GM18868 (cell line): ENCODE data around the gene USP40.
"Not testable (repeated sequence)": the region's sequence is repeated elsewhere in the genome, so short reads cannot be mapped to it uniquely, and the experiment has no call there.

Source experiments
- ATAC-seq: cut with Tn5 transposase; IDR thresholded peaks from one replicate; pipeline ENCODE4 v1.9.1; 2021; ENCODE audit warnings: mild to moderate bottlenecking, moderate library complexity; ENCODE audit not compliant: unreplicated experiment

Gene USP40, protein sequence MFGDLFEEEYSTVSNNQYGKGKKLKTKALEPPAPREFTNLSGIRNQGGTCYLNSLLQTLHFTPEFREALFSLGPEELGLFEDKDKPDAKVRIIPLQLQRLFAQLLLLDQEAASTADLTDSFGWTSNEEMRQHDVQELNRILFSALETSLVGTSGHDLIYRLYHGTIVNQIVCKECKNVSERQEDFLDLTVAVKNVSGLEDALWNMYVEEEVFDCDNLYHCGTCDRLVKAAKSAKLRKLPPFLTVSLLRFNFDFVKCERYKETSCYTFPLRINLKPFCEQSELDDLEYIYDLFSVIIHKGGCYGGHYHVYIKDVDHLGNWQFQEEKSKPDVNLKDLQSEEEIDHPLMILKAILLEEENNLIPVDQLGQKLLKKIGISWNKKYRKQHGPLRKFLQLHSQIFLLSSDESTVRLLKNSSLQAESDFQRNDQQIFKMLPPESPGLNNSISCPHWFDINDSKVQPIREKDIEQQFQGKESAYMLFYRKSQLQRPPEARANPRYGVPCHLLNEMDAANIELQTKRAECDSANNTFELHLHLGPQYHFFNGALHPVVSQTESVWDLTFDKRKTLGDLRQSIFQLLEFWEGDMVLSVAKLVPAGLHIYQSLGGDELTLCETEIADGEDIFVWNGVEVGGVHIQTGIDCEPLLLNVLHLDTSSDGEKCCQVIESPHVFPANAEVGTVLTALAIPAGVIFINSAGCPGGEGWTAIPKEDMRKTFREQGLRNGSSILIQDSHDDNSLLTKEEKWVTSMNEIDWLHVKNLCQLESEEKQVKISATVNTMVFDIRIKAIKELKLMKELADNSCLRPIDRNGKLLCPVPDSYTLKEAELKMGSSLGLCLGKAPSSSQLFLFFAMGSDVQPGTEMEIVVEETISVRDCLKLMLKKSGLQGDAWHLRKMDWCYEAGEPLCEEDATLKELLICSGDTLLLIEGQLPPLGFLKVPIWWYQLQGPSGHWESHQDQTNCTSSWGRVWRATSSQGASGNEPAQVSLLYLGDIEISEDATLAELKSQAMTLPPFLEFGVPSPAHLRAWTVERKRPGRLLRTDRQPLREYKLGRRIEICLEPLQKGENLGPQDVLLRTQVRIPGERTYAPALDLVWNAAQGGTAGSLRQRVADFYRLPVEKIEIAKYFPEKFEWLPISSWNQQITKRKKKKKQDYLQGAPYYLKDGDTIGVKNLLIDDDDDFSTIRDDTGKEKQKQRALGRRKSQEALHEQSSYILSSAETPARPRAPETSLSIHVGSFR

DNA sequence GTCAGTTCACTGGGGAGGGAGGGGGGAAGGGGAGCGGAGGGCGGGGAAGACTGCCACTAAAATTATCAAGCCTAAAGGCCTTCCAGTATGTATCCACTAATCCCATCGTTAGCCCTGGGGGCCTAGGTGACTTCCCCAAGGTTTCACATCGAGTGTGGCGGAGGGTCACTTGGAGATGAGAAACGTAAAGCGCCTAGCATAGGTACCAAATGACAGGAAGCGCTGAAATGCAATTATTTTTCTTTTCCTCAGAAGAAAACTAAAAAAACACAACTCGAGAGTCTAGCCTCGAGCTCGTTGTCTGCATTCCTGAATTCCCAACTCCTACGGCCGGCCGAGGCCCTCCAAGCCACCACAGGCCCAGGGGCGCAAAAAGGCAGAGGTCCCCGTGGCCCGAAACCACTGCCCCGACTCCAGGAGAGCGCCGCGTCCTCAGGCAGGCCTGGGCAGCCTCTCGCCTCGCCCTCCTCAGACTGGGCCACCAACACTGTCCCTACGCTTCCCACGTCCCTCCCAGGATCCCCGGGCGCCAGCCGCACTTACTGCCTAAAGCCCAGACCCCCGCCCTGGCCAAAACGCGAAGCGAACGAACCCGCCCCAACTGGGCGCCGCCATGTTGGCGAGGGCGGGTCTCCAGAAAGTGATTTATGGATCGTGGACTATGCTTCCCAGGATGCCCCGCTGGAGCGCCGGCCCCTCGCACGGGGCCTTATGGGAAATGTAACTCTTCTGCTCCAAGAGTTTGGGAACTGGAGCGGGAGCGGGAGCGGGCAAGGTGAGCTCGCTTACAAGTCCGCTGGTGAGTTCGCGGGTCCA is at the start of gene USP40:
TSS of gene USP40 (minus strand) at position 642 of the 816 bp plus-strand sequence. CDS start 1,228 bp downstream, outside the sequence.
- ATAC-seq: peak; percentile 89

DNA sequence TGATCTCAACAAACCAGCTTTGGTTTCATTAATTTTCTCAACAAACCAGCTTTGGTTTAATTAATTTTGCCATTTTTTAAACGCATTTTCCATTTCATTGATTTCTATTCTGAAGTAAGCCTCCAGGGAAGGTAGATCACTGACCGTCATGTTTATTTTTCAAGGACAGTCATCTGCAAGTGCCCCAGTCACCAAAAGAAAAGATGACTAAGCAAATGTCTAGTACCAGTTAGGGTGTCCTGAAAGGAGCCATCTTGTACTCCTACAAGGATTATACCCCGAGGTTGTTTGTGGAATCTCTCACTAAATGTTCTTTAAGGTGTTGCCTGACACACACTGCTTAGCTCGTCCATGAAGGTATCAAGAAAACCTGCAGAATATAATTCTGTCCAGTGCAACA is 44.7 kb upstream of the USP40 start:
- ATAC-seq: no peak

DNA sequence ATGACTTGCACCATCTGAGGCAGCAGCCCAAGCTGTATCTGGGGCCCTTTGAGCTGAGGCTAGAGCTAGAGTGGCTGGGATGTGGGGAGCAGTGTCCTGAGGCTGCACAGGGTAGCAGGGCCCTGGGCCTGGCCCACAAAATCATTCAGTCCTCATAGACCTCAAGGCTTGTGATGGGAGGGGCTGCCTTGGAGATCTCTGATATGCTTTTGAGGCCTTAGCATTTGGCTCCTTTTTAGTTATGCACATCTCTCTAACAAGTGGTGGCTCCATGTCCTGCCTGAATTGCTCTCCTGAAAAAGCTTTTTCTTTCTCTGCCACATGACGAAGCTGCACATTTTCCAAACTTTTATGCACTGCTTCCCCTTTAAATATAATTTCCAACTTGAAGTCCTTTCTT is 39.1 kb upstream of the USP40 start:
- no peak for ATAC-seq

DNA sequence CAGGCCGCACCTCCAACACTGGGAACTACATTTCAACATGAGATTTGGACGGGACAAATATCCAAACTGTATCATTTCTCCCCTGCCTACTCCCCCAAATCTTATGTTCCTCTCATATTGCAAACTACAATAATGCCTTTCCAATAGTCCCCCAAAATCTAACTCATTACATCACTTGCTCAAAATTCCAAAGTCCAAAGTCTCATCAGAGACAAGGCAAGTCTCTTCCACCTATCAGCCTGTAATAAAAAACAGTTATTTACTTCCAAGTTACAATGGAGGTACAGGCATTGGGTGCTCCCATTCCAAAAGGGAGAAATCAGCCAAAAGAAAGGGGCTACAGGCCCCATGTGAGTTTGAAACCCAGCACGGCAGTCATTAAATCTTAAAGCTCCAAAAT is 38.2 kb upstream of the USP40 start:
- no peak for ATAC-seq

DNA sequence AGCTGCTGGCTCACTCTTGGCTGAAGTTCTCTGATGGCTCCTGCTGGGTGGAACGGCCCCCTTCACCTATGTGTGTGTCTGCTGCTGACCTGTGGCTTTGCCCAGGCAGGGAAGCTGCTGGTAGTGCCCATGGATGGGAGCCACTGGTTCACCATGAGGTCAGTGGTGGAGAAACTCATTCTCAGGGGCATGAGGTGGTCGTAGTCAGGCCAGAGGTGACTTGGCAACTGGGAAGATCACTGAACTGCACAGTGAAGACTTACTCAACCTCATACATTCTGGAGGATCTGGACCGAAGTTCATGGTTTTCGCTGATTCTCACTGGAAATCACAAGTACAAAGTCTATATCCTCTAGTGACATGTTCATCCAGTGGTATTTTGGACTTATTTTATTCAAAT is 36.9 kb upstream of the USP40 start:
- no peak for ATAC-seq

DNA sequence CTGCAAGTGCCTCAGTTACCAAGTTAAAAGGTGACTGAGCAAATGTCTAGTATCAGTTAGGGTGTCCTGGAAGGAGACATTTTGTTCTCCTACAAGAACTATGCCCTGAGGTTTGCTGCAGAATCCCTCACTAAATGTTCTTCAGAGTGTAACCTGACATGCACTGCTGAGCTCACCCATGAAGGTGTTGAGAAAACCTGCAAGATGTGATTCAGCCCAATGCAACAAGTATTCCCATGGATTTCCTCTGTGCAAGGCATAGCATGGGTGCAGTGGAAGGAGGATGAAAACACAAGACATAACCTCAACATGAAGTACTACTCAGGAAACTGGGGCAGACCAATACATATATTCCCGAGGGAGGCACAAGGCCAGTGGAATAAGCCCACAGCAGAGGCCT is 35.5 kb upstream of the USP40 start:
- ATAC-seq: no peak

DNA sequence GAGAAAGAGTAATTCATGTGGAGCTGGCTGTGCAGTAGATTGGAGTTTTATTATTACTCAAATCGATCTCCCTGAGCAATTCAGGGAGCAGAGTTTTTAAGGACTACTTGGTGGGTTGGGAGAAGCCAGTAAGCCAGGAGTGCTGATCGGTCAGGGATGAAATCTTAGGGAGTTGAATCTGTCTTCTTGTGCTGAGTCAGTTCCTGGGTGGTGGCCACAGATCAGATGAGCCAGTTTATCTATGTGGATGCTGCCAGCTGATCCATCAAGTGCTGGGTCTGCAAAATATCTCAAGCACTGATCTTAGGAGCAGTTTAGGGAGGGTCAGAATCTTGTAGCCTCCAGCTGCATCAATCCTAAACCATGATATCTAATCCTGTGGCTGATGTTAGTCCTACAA is 33.8 kb upstream of the USP40 start:
- no peak for ATAC-seq

DNA sequence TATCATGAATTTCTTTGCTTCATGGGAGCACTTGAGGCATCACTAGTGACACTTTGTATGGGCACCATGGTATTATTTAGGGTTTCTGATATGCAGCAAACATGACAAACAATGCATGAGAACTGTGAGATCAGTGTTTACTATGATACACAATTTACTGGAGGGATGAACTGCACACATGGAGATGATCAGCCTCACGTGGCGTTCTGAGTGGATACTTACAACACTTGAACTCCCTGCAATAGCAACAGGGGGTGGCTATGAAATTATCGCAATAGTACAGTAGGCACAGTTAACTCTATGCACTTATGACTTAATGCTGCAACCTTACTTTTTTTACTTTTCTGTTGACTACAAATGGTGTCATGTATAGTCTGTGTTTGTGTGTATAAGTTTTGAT is 32.4 kb upstream of the USP40 start:
- no peak for ATAC-seq

DNA sequence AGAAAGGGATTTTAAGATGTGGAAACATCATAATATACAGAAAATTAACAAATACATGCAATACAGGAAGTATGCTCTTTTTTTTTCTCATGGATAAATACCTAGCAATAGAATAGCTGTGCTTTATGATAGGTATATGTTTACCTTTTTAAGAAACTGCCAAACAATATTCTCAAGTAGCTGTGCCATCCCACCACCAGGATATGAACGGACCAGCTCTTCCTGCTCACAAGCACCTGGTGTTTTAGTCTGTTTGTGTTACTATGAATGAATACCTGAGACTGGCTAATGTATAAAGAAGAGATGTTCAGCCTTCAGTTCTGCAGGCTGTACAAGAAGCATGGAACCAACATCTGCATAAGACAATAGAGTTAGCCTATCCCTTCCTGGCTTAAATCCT is 30.9 kb upstream of the USP40 start:
- no peak for ATAC-seq

DNA sequence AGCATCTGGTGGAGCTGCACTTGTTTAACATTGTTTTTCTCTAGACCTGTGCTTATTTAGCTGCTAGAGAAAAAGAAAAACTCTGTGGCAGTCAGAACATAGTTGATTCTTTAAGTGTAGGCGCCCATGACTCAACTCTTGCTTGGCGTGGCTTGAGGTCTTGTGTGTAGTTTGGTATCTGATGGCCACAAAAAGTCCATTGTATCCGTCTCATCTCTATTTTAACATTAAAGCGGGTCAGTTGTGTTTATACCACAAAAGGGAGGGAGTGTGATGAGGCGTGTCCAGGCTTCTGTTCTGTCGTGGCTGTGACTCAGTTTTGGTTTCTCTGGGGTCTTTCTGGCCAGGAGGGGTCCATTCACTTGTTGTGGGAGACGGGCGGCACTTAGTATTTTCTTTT is 26.6 kb upstream of the USP40 start:
- no peak for ATAC-seq

DNA sequence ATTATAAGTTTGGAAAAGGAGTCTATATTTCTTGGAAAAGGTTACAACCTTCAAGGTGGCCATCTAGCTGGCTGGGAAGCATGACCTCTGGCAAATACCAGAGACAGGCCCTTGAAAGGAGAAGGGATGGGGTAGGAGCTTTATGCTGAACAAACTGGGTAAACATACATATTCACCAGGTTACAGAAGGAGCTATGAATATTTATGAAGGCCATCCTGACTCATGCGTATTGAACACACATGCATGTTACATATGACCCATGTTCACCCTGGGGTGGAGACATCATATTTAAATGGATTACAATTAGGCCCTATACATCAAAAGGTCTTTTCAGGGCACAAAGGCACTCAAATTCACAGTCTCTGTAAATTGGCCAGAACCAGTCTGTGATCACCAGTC is 26.1 kb upstream of the USP40 start:
- ATAC-seq: not testable (repeated sequence)

DNA sequence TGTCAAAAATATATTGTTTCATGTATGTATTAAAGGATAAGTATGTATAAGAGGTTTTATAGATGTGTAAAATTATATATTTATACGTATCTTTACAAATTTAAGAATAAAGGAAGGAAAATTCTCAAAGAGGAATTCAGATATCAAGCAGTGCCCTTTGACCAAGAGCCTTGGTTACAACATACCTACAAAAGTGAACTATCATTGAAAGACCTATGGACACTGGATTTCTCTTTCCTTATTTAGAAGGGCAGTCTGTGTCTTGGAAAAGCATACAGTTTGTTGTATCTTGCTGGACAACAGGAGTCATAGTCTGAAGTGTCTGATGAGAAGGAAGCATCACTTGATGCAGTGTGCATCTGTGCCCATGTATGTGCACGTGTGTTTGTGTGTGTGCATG is 21.8 kb upstream of the USP40 start:
- ATAC-seq: no peak

DNA sequence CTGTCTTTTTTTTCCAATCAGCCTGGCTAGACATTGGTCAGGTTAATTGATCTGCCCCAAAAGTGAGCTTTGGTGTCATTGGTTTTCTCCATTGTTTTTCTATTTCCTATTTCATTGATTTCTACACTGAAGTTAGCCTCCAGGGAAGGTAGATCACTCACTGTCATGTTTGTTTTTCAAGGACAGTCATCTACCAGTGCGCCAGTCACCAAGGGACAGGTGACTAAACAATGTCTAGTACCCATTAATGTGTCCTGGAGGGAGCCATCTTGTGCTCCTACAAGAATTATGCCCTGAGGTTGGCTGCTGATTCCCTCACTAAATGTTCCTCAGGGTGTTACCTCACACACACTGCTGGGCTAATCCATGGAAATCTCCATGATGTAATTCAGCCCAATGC is 17.6 kb upstream of the USP40 start:
- no peak for ATAC-seq

DNA sequence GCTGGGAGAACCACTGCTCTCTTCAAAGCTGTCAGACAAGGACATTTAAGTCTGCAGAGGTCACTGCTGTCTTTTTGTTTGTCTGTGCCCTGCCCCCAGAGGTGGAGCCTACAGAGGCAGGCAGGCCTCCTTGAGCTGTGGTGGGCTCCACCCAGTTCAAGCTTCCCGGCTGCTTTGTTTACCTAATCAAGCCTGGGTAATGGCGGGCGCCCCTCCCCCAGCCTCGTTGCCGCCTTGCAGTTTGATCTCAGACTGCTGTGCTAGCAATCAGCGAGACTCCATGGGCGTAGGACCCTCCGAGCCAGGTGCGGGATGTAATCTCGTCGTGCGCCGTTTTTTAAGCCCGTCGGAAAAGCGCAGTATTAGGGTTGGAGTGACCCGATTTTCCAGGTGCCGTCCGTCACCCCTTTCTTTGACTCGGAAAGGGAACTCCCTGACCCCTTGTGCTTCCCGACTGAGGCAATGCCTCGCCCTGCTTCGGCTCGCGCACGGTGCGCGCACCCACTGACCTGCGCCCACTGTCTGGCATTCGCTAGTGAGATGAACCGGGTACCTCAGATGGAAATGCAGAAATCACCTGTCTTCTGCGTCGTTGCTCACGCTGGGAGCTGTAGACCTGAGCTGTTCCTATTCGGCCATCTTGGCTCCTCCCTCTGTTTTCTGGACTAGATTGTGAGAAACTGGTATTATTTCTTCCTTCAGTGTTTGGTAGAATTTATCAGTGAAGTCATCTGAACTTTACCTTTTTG is 16.8 kb upstream of the USP40 start:
- not testable (repeated sequence) for ATAC-seq

DNA sequence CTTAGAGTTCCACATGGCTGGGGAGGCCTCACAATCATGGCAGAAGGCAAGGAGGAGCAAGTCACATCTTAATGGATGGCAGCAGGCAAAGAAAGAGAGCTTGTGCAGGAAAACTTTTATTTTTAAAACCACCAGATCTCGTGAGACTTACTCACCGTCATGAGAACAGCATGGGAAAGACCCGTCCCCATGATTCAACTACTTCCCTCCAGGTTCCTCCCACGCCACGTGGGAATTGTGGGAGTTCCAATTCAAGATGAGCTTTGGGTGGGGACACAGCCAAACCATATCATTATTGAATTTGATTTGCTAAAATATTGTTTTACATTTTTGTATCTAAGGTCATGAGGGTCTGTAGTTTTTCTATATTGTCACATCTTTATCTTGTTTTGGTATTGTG is 10.8 kb upstream of the USP40 start:
- ATAC-seq: not testable (repeated sequence)

DNA sequence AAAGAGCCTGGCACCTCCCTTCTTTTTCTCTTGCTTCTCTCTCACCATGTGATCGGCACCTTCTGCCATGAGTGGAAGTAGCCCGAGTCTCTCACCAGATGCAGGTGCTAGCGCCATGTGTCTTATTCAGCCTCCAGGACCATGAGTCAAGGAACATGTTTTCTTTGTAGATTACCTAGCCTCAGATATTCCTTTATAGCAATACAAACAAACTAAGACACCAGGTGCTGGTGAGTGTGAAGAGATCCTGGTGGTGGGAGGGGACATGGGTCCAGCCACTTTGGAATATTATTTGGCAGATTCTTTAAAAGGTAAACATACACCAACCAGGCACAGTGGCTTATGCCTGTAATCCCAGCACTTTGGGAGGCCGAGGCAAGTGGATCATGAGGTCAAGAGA is 5.9 kb upstream of the USP40 start:
- ATAC-seq: no peak

DNA sequence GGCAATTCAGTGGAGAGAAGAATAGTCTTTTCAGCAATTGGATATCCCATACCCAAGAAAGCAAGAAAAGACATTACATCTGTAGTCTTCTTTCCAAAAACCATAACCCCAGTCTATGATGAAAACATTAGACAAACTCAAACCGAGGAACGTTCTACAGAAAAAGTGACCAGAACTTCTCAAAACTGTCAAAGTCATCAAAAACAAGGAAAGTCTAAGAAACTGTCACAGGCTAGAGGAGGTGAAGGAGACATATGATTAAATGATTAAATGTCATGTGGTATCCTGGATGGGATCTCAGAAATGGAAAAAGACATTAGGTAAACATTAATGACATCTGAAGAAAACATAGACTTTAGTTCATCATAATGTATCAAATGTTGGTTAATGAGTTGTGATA is 4.9 kb upstream of the USP40 start:
- ATAC-seq: no peak

DNA sequence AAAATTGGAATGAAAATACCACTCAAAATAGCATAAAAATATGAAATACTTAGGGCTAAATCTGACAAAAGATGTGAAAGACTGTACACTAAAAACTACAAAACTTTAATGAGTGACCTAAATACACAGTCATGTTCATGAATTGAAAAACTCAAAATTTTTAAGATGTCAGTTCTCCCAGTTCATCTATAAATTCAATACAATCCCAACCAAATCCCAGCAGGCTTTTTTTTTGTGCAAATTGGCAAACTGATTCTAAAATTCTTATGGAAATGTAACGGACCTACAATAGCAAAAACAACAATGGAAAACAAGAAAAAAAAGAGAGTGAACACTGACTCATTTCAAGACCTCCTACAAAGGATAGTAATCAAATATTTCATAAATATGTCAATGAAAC is 4.4 kb upstream of the USP40 start:
- no peak for ATAC-seq

DNA sequence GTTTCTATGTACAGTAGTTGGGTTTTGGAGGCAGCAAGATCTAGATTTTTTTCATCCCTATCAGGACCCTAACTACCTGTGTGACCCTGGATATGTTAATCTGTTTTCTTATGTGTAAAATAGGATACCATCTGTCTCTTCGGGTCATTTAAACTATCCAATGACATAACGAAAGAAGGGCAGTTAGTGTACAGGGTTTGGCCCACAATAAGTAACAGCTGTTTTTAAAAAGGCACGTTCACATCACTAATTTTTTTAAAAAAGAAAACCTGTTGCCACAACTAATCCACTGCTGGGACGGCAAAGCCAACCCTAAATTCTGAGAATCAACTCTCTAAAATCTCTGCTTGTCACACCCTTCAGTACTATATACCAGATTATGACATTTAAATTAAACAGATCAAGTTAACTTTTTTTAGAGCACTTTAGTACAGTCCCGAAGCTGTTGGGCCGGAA is 869 bp downstream of the USP40 start:
- peak; percentile 22 for ATAC-seq
